Mesenchymal stem cell (in vitro differentiated cells and primary cell): ENCODE data around the gene SPEG.
A peak's percentile ranks its signal among the peaks of the same experiment; 100 is the strongest.

ENCODE experiments used
- DNase-seq: peaks from one replicate; pipeline ENCODE4 v3.0.0-alpha.2; 2013
- H2AFZ ChIP-seq: one replicate; pipeline ENCODE4 v1.6.1; 2013; ENCODE audit warnings: low read depth, mild to moderate bottlenecking, control low read depth, inconsistent platforms, low read length, moderate library complexity
- H2AK5ac ChIP-seq: 2 replicates; pipeline ENCODE4 v1.6.1; 2013; ENCODE audit warnings: low read length, moderate library complexity, mild to moderate bottlenecking, inconsistent platforms; ENCODE audit not compliant: severe bottlenecking
- H2BK120ac ChIP-seq: one replicate; pipeline ENCODE4 v1.6.1; 2013; ENCODE audit warnings: low read depth, mild to moderate bottlenecking, inconsistent platforms, low read length, moderate library complexity
- H2BK12ac ChIP-seq, 2 experiments: one replicate each; pipeline ENCODE4 v1.6.1; 2013; ENCODE audit warnings: inconsistent platforms in 2 of 2, low read length in 2 of 2, mild to moderate bottlenecking in 2 of 2, moderate library complexity in 2 of 2, control low read depth in 1 of 2
- H2BK15ac ChIP-seq: one replicate; pipeline ENCODE4 v1.6.1; 2013; ENCODE audit warnings: mild to moderate bottlenecking, low read depth, inconsistent platforms; ENCODE audit not compliant: poor library complexity, severe bottlenecking
- H2BK5ac ChIP-seq: 2 replicates; pipeline ENCODE4 v1.6.1; 2013; ENCODE audit warnings: low read depth, mild to moderate bottlenecking, low read length, control low read depth, inconsistent platforms; ENCODE audit not compliant: poor library complexity, severe bottlenecking
- H3K14ac ChIP-seq, 2 experiments: one replicate each; pipeline ENCODE4 v1.6.1; 2013; ENCODE audit warnings: inconsistent platforms in 2 of 2, low read length in 2 of 2, control low read depth in 1 of 2, mild to moderate bottlenecking in 1 of 2, moderate library complexity in 1 of 2
- H3K18ac ChIP-seq, 2 experiments: one replicate each; pipeline ENCODE4 v1.6.1; 2013; ENCODE audit warnings: inconsistent platforms in 2 of 2, low read length in 2 of 2, control low read depth in 1 of 2, low read depth in 1 of 2, mild to moderate bottlenecking in 1 of 2
- H3K23ac ChIP-seq, 2 experiments: one replicate each; pipeline ENCODE4 v1.6.1; 2013; ENCODE audit warnings: inconsistent platforms in 2 of 2, low read length in 2 of 2, mild to moderate bottlenecking in 2 of 2, moderate library complexity in 2 of 2, control low read depth in 1 of 2
- H3K27ac ChIP-seq: 2 replicates; pipeline ENCODE4 v1.5.1; 2013; ENCODE audit warnings: mild to moderate bottlenecking, moderate library complexity, low read length, control low read depth, inconsistent platforms; ENCODE audit not compliant: poor library complexity, severe bottlenecking
- H3K27me3 ChIP-seq, 2 experiments: 2 replicates each; pipeline versions ENCODE4 v1.6.1 to v1.7.0; 2013; ENCODE audit warnings: low read length in 2 of 2, mild to moderate bottlenecking in 2 of 2, moderate library complexity in 2 of 2, control low read depth in 1 of 2, inconsistent platforms in 1 of 2; ENCODE audit not compliant: control insufficient read depth in 1 of 2, insufficient read depth in 1 of 2
- H3K36me3 ChIP-seq, 2 experiments: 2 replicates each; pipeline versions ENCODE4 v1.6.1 to v1.7.0; 2013; ENCODE audit warnings: low read length in 2 of 2, control low read depth in 1 of 2, inconsistent platforms in 1 of 2, low read depth in 1 of 2, mild to moderate bottlenecking in 1 of 2; ENCODE audit not compliant: insufficient read depth in 2 of 2, control insufficient read depth in 1 of 2
- H3K4ac ChIP-seq, 2 experiments: one replicate each; pipeline ENCODE4 v1.6.1; 2013; ENCODE audit warnings: inconsistent platforms in 2 of 2, low read length in 2 of 2, mild to moderate bottlenecking in 2 of 2, moderate library complexity in 2 of 2, control low read depth in 1 of 2, low read depth in 1 of 2
- H3K4me1 ChIP-seq: 2 replicates; pipeline ENCODE4 v1.6.1; 2013; ENCODE audit warnings: low read depth, low read length, control low read depth; ENCODE audit not compliant: control insufficient read depth, insufficient read depth
- H3K4me2 ChIP-seq: 2 replicates; pipeline ENCODE4 v1.6.1; 2013; ENCODE audit warnings: low read length, mild to moderate bottlenecking, inconsistent platforms; ENCODE audit not compliant: poor library complexity, severe bottlenecking
- H3K4me3 ChIP-seq, 2 experiments: 2 replicates each; pipeline versions ENCODE4 v1.5.1 to v1.7.0; 2013; ENCODE audit warnings: low read length in 2 of 2, mild to moderate bottlenecking in 2 of 2, control low read depth in 1 of 2, low read depth in 1 of 2; ENCODE audit not compliant: insufficient read depth in 1 of 2
- H3K79me1 ChIP-seq: replicated peaks from 2 replicates; pipeline ENCODE4 v1.6.1; 2013; ENCODE audit warnings: mild to moderate bottlenecking, control low read depth, low read length, inconsistent platforms; ENCODE audit not compliant: poor library complexity, severe bottlenecking
- H3K9ac ChIP-seq: 2 replicates; pipeline ENCODE4 v1.7.0; 2013; ENCODE audit warnings: mild to moderate bottlenecking, low read length, moderate library complexity
- H3K9me3 ChIP-seq: 2 replicates; pipeline ENCODE4 v1.7.0; 2013; ENCODE audit warnings: mild to moderate bottlenecking, low read length; ENCODE audit not compliant: control insufficient read depth
- H4K8ac ChIP-seq: one replicate; pipeline ENCODE4 v1.6.1; 2013; ENCODE audit warnings: inconsistent platforms, mild to moderate bottlenecking, low read length, moderate library complexity
- H4K91ac ChIP-seq: one replicate; pipeline ENCODE4 v1.6.1; 2013; ENCODE audit warnings: mild to moderate bottlenecking, low read length, inconsistent platforms
- WGBS: methylation state at CpG from one replicate; pipeline ENCODE4 v1.1.7; 2013; ENCODE audit warnings: mixed read lengths; 5-methylcytosine and 5-hydroxymethylcytosine counted together

Gene SPEG

GRCh38 chr2:219452361-219453317, 18.0 kb downstream of the SPEG start:
- Histone ChIP-seq H3K9ac (peak overlapping the region; percentile 89), H2BK120ac (peak overlapping the region; percentile 1), H3K79me1 (peaks cover 25% of the 10 kb centered on the region), H4K8ac (peak overlapping the region; percentile 63), H2AFZ (no peak overlapping the region), H3K27ac (peak overlapping the region; percentile 93), H3K18ac (peak overlapping the region; percentile 47 to 93), H4K91ac (peak overlapping the region; percentile 60), H3K4me3 (peak overlapping the region in 1 of 2 experiments; percentile 64), H3K23ac (no peak overlapping the region), H2AK5ac (peak overlapping the region; percentile 88), H3K36me3 (peaks cover 62 to 65% of the 10 kb centered on the region in 2 experiments), H3K4me2 (no peak overlapping the region), H3K4ac (peak overlapping the region; percentile 50 to 87), H3K4me1 (peaks cover 35% of the 10 kb centered on the region), H3K27me3 (no peaks in the 10 kb centered on the region), H3K9me3 (no peaks in the 10 kb centered on the region), H3K14ac (peak overlapping the region in 1 of 2 experiments; percentile 53), H2BK15ac (peak overlapping the region; percentile 87), H2BK12ac (peak overlapping the region; percentile 52 to 94), H2BK5ac (peak overlapping the region; percentile 92)
- WGBS = 61% methylated on average over 21 of the region's 23 CpGs
- peak; percentile 91 for DNase-seq

DNA sequence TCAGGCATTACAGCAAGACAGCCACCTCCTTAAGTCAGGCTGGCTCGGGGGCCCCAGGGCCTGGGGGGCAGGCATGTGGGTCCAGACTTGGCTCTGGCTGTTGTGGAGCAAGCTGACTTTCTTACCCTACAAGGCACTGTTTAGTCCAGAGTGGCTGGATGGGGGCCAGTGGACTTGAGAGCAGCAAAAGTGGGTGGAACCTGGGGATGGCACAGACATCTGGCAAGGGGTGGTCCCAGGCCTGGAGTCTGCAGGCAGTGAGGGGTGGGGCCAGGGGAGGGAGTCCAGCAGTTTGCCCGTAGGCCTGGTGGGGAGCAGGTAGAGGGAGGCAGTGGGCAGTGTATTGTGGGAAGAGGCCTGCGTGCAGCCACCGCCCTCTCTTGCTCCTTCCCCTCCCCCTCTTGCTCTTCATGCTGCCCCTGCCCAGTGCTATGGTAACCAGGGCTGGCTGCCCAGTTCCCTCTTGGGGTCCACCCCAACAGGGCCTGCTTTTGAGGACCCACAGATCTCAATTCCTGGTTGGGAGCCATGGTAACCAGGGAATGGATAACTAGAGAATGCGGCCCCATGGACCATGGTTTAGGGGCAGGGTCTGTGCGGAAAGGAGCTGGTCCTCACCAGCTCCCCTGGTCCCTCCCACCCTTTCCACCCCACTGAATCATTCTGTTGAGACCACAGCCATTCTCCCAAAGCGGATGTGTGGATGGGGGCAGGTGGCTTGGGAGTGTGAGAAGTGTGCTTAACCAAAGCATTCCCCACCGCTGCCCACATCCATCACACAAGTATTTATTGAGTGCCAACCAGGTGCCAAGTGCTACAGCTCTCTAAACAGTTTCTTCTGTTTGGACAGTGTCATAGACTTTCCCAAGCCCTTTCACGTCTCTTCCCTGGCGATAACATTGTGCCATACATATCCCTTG, 19.3 kb downstream of the SPEG start:
- Histone ChIP-seq H2AFZ (no peak overlapping the region), H2BK15ac (peak overlapping the region; percentile 98), H2AK5ac (peak overlapping the region; percentile 97), H3K27ac (peak overlapping the region; percentile 93), H3K9ac (peak overlapping the region; percentile 89), H3K4ac (peak overlapping the region; percentile 56 to 96), H3K79me1 (peaks cover 19% of the 10 kb centered on the region), H4K8ac (peak overlapping the region; percentile 57), H2BK5ac (peak overlapping the region; percentile 92), H3K27me3 (no peaks in the 10 kb centered on the region), H3K36me3 (peaks cover 53 to 72% of the 10 kb centered on the region in 2 experiments), H3K9me3 (no peaks in the 10 kb centered on the region), H3K18ac (peak overlapping the region; percentile 65 to 93), H3K4me3 (peak overlapping the region in 1 of 2 experiments; percentile 64), H2BK12ac (peak overlapping the region; percentile 85 to 94), H4K91ac (peak overlapping the region; percentile 85), H3K4me1 (peaks cover 39% of the 10 kb centered on the region), H2BK120ac (peak overlapping the region; percentile 85), H3K23ac (no peak overlapping the region), H3K4me2 (peak overlapping the region; percentile 1), H3K14ac (peak overlapping the region in 1 of 2 experiments; percentile 83)
- WGBS = 91% methylated on average over 7 of the region's 10 CpGs
- peak; percentile 60 for DNase-seq

- no peak overlapping the region for H2BK5ac ChIP-seq
These were observed 20.9 kb downstream of the SPEG start for GRCh38 chr2:219455581-219455980.

More at GRCh38 chr2:219455581-219455980, 20.9 kb downstream of the SPEG start:
- DNase-seq = no peak
- H2AFZ ChIP-seq = no peak overlapping the region
- H3K23ac ChIP-seq = no peak overlapping the region
- no peak overlapping the region for H2BK120ac ChIP-seq
- H3K36me3 ChIP-seq = peaks cover 41 to 64% of the 10 kb centered on the region in 2 experiments
- no peak overlapping the region for H3K4ac ChIP-seq
- H3K9me3 ChIP-seq = no peaks in the 10 kb centered on the region
- H3K79me1 ChIP-seq = peaks cover 18% of the 10 kb centered on the region
- H3K4me1 ChIP-seq = peaks cover 54% of the 10 kb centered on the region
- no peak overlapping the region for H2BK12ac ChIP-seq
- no peak overlapping the region for H3K14ac ChIP-seq
- peak overlapping the region; percentile 33 for H2AK5ac ChIP-seq
- no peak overlapping the region for H3K4me2 ChIP-seq
- no peak overlapping the region for H3K9ac ChIP-seq
- no peak overlapping the region for H3K4me3 ChIP-seq
- no peak overlapping the region for H4K91ac ChIP-seq
- H3K27ac ChIP-seq = no peak overlapping the region
- no peak overlapping the region for H3K18ac ChIP-seq
- WGBS = 67% methylated on average over 1 of the region's 6 CpGs
- H4K8ac ChIP-seq = no peak overlapping the region
- H2BK15ac ChIP-seq = no peak overlapping the region
- H3K27me3 ChIP-seq = no peaks in the 10 kb centered on the region
